Esophagus muscularis mucosa (tissue), 3 donors: Measurements from ENCODE around the gene TNK2.

Experiments used
- CTCF ChIP-seq, 3 experiments: fragments of 200-600 bp in 2 of 3; fragments of 450-650 bp in 1 of 3; sonication (generic) in 2 of 3; IDR thresholded peaks; one replicate each; pipeline ENCODE4 v1.5.1; 2017 to 2019; ENCODE audit warnings: antibody characterized with exemption in 3 of 3, mild to moderate bottlenecking in 2 of 3, moderate library complexity in 1 of 3
- POLR2A ChIP-seq: fragments of 450-650 bp; IDR thresholded peaks from one replicate; pipeline ENCODE4 v1.6.1; 2017; ENCODE audit warnings: antibody characterized with exemption, moderate library complexity, mild to moderate bottlenecking, low read depth
- POLR2AphosphoS5 ChIP-seq, 2 donors: sonication (generic); formaldehyde crosslinking; IDR thresholded peaks; one replicate each; pipeline ENCODE4 v1.6.1; 2017; ENCODE audit warnings: antibody characterized with exemption in 2 of 2

- TF ChIP-seq CTCF (IDR thresholded peaks at IDR 0.05): no peak
- no peak for TF ChIP-seq POLR2A
- no peak for TF ChIP-seq POLR2AphosphoS5 (IDR thresholded peaks at IDR 0.05)
Observed at GRCh38 chr3:195877767-195878423, 30.5 kb downstream of the TNK2 start.
